ENCODE measurements around the gene KRTAP1-4. TPM values are rescaled to one million over a fixed set of nuclear protein-coding genes. Genes with fewer than 3 reads are reported as not detected.

The KRTAP1-4 gene
- total RNA-seq, 1 experiment from 2014 or later, result not detected

DNA sequence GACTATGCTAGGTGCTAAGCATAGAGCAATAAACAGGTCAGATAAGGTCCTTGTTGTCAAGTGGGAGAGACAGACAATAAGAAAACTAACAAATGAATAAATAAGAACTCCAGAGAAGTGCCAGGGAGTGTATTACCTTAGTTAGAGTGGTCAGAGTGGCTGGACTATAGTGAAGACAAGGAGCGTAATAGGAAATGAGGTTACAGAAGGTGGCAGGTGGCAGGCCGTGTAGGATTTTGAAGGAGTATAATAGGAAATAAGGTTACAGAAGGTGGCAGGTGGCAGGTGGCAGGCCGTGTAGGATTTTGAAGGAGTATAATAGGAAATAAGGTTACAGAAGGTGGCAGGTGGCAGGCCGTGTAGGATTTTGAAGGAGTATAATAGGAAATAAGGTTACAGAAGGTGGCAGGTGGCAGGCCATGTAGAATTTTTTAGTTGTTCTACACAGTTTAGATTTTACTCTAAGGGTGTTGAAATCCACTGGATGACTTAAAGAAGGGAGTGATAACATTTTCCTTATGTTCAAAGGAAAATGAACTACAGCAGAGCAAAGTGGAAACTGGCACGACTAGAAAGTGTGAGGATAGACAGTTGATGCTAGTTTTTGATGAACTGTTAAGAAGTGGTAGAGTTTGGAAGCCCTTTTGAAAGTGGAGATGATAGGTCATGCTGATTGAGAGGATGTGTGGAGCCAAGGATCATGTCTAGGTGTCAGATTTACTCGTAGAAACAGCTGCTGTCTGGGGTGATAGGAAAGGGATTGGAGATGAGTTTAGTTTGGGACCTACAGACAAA lies 17.5 kb downstream of the KRTAP1-4 start:
- intact Hi-C loops (cut with micrococcal nuclease), result no loop called here
- no peaks in the 10 kb centered on the region for H3K9me3 ChIP-seq (ENCODE audit: low read length)
- no peak for ATAC-seq
- ChIA-PET POLR2A (ENCODE audit: unreplicated experiment) (no interaction called here), CTCF (interaction anchor here (1.3 kb wide), 1 partner anchor 310 kb away, joined by 4 read pairs; no protein-coding TSS in a partner anchor)
- TF ChIP-seq EZH2phosphoT487 (IDR thresholded peaks at IDR 0.05; ENCODE audit: borderline replicate concordance, low read length), result no peak
- TF ChIP-seq, protein P1, sequence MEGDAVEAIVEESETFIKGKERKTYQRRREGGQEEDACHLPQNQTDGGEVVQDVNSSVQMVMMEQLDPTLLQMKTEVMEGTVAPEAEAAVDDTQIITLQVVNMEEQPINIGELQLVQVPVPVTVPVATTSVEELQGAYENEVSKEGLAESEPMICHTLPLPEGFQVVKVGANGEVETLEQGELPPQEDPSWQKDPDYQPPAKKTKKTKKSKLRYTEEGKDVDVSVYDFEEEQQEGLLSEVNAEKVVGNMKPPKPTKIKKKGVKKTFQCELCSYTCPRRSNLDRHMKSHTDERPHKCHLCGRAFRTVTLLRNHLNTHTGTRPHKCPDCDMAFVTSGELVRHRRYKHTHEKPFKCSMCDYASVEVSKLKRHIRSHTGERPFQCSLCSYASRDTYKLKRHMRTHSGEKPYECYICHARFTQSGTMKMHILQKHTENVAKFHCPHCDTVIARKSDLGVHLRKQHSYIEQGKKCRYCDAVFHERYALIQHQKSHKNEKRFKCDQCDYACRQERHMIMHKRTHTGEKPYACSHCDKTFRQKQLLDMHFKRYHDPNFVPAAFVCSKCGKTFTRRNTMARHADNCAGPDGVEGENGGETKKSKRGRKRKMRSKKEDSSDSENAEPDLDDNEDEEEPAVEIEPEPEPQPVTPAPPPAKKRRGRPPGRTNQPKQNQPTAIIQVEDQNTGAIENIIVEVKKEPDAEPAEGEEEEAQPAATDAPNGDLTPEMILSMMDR (conservative IDR thresholded peaks at IDR 0.05; ENCODE audit: low read depth, low read length), result no peak
- no peak for TF ChIP-seq EZH2 (IDR thresholded peaks at IDR 0.05; ENCODE audit: low read length, unreplicated experiment)
- no TSS peak for BruUV-seq (replicated peaks)
- peak overlapping the region; percentile 79 for H3K27ac ChIP-seq (ENCODE audit: low read length)
- peaks cover 5% of the 10 kb centered on the region for H3F3A ChIP-seq (ENCODE audit: low read length, unreplicated experiment)
- no peaks in the 10 kb centered on the region for H3K9me2 ChIP-seq (replicated peaks; ENCODE audit: low read length)
- peaks cover 46% of the 10 kb centered on the region for H3K4me1 ChIP-seq (ENCODE audit: insufficient read depth, low read length)
- peak overlapping the region; percentile 6 for H3K4me2 ChIP-seq (ENCODE audit: low read length)
- no peaks in the 10 kb centered on the region for H3K79me2 ChIP-seq (ENCODE audit: low read length)
- H3K27me3 ChIP-seq (ENCODE audit: low read length), result no peaks in the 10 kb centered on the region
- H3K36me3 ChIP-seq (ENCODE audit: low read depth, low read length), result no peaks in the 10 kb centered on the region
- DNase-seq, result no peak
- no peak overlapping the region for H3K4me3 ChIP-seq (ENCODE audit: low read length)
- no peak overlapping the region for H3K9ac ChIP-seq (ENCODE audit: low read length)
- H4K20me1 ChIP-seq (ENCODE audit: low read length), result no peaks in the 10 kb centered on the region
- no peak overlapping the region for H2AFZ ChIP-seq (ENCODE audit: low read length)

DNA sequence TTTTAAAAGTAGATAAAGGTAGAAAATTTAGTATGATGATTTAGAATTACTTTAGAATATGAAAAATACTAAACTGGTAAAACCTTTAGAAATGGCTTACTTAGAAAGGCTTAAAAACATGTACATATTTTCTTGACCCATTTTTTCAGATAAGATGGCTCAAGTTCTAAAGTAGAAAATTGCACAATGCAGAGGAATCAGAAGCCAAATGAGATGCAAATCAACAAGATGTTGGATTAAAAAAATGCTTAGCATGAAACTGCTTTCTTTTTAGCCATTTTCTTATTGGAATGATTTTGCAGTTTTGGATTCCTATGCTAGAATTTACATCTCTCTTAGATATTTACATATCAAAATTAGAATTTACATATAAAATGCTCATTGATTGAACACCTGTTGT lies 19.6 kb downstream of the KRTAP1-4 start:
- ChIA-PET CTCF (no interaction called here), POLR2A (ENCODE audit: unreplicated experiment) (no interaction called here)
- Histone ChIP-seq H3K4me3 (ENCODE audit: low read length) (no peak overlapping the region), H4K20me1 (ENCODE audit: low read length) (no peaks in the 10 kb centered on the region), H3K4me1 (ENCODE audit: insufficient read depth, low read length) (peaks cover 46% of the 10 kb centered on the region), H2AFZ (ENCODE audit: low read length) (no peak overlapping the region), H3K36me3 (ENCODE audit: low read depth, low read length) (no peaks in the 10 kb centered on the region), H3K4me2 (ENCODE audit: low read length) (no peak overlapping the region), H3K27ac (ENCODE audit: low read length) (no peak overlapping the region), H3K27me3 (ENCODE audit: low read length) (no peaks in the 10 kb centered on the region), H3K9me2 (replicated peaks; ENCODE audit: low read length) (no peaks in the 10 kb centered on the region), H3K79me2 (ENCODE audit: low read length) (no peaks in the 10 kb centered on the region), H3K9ac (ENCODE audit: low read length) (no peak overlapping the region), H3K9me3 (ENCODE audit: low read length) (no peaks in the 10 kb centered on the region), H3F3A (ENCODE audit: low read length, unreplicated experiment) (peaks cover 5% of the 10 kb centered on the region)
- DNase-seq (no peak), ATAC-seq (no peak)
- BruUV-seq (replicated peaks), result no TSS peak
- no peak for TF ChIP-seq EZH2 (IDR thresholded peaks at IDR 0.05; ENCODE audit: low read length, unreplicated experiment)
- TF ChIP-seq, protein P1 (conservative IDR thresholded peaks at IDR 0.05; ENCODE audit: low read depth, low read length), result no peak
- TF ChIP-seq EZH2phosphoT487 (IDR thresholded peaks at IDR 0.05; ENCODE audit: borderline replicate concordance, low read length), result no peak
- intact Hi-C loops (cut with micrococcal nuclease), result no loop called here

DNA sequence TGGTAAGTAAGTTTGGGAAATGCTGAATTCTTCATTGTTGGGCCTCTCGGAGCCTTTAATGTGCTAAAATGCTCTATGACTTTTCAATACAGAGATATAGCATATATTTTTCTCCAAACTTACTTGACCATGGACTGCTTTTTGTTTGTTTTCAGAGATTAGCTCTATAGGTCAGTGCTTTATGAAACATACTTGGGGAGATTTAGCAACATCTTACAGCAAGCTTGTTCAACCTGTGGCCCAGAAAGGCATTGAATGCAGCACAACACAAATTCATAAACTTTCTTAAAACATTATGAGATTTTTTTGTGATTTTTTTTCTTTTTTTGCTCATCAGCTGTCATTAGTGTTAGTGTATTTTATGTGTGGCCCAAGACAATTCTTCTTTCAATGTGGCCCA lies 20.1 kb downstream of the KRTAP1-4 start:
- H3K4me1 ChIP-seq (ENCODE audit: insufficient read depth, low read length), result peaks cover 46% of the 10 kb centered on the region
- no peaks in the 10 kb centered on the region for H3K36me3 ChIP-seq (ENCODE audit: low read depth, low read length)
- CTCF ChIA-PET, result interaction anchor here (0.6 kb wide), 1 partner anchor 50 kb away, joined by 3 read pairs; no protein-coding TSS in a partner anchor
- POLR2A ChIA-PET (ENCODE audit: unreplicated experiment), result no interaction called here
- no peaks in the 10 kb centered on the region for H3K9me3 ChIP-seq (ENCODE audit: low read length)
- H3K27me3 ChIP-seq (ENCODE audit: low read length), result no peaks in the 10 kb centered on the region
- no peak overlapping the region for H3K9ac ChIP-seq (ENCODE audit: low read length)
- H3K27ac ChIP-seq (ENCODE audit: low read length), result peak overlapping the region; percentile 28
- H3F3A ChIP-seq (ENCODE audit: low read length, unreplicated experiment), result peaks cover 5% of the 10 kb centered on the region
- ATAC-seq (no peak), DNase-seq (no peak)
- no TSS peak for BruUV-seq (replicated peaks)
- no peak overlapping the region for H3K4me3 ChIP-seq (ENCODE audit: low read length)
- H2AFZ ChIP-seq (ENCODE audit: low read length), result no peak overlapping the region
- H3K9me2 ChIP-seq (replicated peaks; ENCODE audit: low read length), result no peaks in the 10 kb centered on the region
- no peaks in the 10 kb centered on the region for H4K20me1 ChIP-seq (ENCODE audit: low read length)
- TF ChIP-seq EZH2 (IDR thresholded peaks at IDR 0.05; ENCODE audit: low read length, unreplicated experiment), result no peak
- TF ChIP-seq, protein P1 (conservative IDR thresholded peaks at IDR 0.05; ENCODE audit: low read depth, low read length), result no peak
- TF ChIP-seq EZH2phosphoT487 (IDR thresholded peaks at IDR 0.05; ENCODE audit: borderline replicate concordance, low read length), result no peak
- intact Hi-C loops (cut with micrococcal nuclease), result loop anchor here (10.0 kb wide), 2 partner anchors 55 to 95 kb away; partner anchors contain the start of genes KRTAP2-3 and KRTAP2-4
- peak overlapping the region; percentile 31 for H3K4me2 ChIP-seq (ENCODE audit: low read length)
- no peaks in the 10 kb centered on the region for H3K79me2 ChIP-seq (ENCODE audit: low read length)
